Measurements from ENCODE around the gene HSPA2.
A peak's percentile ranks its signal among the peaks of the same experiment; 100 is the strongest.
"Not testable (repeated sequence)": the region's sequence is repeated elsewhere in the genome, so short reads cannot be mapped to it uniquely, and the experiment has no call there.

Gene HSPA2

DNA sequence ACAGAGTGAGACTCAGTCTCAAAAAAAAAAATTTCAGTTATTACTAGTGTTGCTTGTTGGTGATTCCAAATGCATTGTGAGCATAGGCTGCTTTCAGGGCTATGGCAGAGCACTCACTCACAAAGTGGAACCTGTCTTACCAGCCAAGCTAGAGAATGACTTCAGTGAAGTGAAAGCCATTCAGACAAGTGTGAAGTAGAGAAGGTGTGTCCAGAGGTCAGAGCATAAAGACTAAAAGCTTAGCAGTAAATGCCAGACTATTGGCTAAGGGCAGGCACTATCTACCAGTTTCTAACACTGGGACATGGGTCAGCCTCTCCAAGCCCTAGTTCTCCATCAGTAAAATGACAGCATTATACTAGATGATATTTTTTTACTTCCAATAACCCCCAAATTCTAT lies 21.9 kb downstream of the HSPA2 start:
- DNase-seq: no peak

DNA sequence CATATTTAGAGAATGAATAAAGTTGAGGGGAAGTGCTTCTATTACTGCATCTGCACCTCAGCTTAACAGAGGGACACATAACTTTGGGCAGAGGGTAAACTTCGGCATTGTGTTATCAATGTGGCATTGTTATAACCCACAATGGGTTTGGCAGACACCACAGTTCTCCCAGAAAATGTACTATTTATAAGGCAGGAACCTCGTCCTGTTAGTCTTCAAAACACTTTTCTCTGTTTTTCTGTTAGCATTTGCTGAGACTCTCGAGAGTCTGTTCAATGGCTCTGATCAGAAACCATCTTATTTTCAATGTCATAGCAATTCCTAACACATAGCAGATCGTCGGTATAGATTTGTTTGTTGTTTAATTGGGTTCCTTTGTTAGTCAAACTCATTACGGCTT lies 23.2 kb downstream of the HSPA2 start:
- no peak for DNase-seq

DNA sequence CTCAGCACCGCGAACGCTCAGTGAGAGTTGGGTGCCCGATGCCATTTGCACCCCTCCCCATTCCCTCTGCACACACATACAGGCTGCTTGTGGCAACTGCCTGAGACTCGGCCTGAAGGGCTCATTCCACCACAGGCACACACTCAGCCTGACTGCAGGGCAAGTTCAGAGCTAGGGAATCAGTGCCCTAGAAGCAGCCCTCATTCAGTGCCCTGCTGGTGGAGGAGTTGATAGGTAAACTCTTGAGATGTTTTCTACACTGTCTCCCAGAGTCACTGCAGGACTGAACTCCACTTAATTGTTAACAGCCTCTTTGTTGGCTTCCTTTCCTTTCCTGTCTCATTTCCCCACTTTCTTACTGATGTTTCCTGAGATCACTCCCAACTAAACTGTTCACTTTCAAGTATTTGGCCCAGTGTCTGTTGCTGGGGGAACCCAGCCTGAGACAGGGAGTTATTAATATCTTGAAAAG lies 26.1 kb downstream of the HSPA2 start:
- peak; percentile 64 for DNase-seq

DNA sequence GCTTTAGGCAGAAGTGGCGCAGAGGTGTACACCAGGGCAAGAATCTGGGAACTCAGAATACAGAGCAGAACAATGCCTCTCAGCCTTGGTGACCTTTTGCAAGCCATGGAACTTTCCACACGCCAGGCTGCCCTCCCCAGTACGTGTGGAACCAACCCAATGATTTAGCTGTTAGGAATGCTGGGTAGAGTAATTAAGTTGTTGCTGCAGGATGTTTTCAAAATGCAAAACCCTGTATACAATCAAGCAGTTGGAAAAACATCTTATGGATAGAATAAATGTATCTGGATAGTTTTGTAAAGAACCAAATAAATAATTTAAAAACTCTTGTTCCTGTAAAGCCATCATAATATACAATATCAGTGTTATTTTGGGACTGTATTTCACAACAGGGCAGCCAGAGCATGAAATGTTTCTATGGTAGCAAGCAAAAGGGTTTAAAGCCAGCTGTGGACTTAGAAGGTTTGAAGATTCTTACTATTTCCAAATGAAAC lies 28.6 kb downstream of the HSPA2 start:
- DNase-seq: peak; percentile 54

DNA sequence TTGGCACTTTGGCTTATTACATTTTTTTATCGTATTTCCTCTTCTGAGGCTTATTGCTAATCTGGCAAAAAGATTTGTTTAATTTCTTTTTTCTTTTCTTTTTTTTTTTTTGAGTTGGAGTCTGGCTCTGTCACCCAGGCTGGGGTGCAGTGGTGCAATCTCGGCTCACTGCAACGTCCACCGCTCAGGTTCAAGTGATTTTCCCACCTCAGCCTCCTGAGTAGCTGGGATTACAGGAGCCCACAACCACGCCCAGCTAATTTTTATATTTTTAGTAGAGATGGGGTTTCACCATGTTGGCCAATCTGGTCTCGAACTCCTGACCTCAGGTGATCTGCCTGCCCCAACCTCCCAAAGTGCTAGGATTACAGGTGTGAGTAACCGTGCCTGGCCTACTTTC lies 29.1 kb downstream of the HSPA2 start:
- not testable (repeated sequence) for DNase-seq

DNA sequence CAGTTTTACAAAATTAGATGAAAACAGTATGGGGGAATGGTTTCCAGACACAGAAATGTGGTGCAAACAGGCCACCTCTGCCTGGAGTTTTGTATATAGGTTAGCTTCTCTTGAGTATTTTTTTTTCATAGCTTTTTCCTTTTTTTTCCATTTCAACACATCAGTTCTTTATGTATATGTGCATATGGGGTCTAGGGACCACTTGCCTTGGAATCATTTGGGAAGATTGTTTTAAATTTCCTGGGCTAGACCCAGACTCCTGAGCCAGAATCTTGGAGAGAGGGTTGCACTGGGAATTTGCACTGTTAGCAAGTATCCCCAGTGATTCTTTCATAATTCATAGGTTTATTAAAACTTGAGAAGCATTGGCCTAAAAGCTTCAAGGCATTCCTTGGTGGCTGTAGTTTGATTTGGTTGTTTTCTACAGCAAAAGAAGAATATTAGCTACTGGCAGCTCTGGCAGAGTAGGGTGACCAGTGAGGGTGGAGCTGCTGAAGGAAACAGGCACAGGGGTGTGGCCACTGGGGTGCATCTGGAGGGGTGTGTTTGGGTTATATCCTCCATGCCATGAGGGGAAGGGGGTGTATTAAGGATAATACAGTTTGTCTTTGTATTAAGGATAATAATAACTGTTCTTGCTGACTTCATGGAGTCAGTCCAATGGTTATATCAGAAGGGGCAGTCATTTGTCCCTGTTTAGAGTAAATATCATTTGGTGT lies 32.0 kb downstream of the HSPA2 start:
- peak; percentile 33 for DNase-seq

DNA sequence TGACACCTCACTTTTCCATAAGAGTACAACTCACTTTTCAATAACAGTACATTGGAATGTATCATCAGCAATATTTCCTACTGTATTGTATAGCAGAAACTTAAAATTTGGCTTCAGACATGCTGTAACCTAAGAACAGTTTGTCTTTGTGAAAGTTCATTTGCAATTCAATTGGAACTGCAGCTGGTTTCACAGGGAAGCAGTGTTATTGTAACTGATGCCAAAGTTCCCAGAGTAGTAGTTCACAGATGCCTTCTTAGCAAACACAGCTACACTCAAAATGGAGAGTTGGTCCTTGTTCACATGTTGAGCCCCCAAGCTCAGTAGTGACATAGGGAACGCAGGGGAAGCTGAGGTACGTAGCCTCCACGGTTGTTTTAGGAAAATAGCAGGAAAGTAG lies 32.6 kb downstream of the HSPA2 start:
- peak; percentile 37 for DNase-seq

DNA sequence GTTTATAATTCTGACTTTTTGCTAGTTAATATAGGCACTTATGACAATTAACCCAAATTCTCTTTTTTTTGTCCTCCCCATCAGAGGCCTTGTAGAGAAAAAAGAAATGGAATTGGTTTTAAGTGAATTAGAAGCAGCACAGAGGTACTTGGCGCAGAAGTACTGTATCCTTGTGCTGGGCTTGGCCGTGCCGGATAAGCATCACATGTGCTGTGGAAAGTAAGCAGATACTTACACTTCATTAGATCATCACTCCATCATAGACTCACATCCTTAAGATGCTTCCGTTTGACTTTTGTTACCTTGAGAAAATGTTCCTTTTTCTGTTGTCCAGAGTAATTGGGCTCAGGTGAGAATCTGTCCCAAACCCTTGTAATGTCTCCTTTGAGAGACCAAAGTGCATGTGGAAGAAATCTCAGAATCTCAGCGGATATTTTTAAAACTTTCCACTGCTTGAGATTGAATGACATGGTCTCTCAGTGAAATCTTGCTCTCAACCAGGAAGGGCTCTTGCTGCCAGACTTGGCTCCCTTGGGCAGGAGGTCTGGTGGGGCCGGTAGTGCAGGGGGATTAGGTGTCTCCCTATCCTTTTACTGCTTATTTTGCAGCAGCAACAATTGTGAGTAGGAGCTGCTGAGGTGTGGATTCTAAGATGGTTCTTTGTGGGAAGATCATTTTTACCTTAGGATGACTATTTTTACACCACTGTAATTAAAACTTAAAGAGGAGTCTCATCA lies 34.0 kb downstream of the HSPA2 start:
- DNase-seq: peak; percentile 42

DNA sequence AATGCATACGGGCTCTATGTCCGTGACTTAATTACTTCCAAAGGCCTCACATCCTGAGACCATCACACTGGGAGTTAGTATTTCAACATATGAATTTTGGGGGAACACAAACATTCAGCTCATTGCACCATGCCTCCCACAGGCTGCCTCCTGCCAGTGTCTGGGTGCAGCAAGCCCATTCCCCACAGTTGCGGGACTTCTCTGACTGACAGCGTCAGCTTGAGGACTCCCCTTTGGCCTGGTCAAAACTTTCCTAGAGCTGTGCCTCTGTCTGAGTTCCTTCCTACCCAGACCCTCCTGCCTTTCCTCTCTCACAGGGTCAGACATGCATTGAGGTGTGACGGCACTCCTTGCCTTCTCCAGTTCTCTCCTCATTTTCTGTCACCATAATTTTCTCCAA lies 36.7 kb downstream of the HSPA2 start:
- DNase-seq: no peak

DNA sequence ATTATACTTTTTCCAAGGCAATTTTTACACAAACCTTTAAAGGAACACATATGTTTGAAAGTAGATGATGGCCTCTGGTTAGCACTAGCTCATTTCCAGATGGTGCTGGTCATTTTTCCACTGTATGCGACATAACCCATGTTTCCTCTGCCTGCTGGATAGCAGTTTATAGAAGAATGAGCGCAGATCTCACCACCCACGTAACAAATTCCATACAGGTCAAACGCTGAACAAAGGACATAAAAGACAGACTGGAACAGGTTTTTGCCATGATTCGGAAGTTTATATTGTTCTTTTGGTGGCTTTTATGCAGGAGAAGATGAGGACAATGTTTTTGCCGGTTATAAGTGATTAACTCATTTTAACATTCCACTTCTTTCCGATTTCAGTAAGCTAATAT lies 39.9 kb downstream of the HSPA2 start:
- peak; percentile 37 for DNase-seq

DNA sequence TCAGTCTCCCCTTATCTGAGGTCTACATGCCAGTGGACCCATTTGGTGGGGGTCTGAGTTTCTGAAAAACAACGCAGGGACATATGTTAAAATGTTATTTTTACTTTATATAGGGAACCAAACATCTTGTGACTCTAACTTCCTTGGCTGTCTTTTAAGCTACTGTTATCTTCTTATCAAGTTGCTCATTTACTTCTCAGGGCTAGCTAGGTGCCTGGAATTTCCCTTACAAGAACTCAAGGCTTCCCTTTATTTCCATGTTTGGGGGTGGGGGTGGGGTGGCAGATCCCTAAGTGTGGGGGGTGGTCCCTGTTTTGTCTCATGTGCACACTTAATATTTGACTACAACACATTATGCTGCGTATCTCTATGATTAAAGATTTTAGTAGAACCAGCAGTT lies 40.8 kb downstream of the HSPA2 start:
- no peak for DNase-seq

DNA sequence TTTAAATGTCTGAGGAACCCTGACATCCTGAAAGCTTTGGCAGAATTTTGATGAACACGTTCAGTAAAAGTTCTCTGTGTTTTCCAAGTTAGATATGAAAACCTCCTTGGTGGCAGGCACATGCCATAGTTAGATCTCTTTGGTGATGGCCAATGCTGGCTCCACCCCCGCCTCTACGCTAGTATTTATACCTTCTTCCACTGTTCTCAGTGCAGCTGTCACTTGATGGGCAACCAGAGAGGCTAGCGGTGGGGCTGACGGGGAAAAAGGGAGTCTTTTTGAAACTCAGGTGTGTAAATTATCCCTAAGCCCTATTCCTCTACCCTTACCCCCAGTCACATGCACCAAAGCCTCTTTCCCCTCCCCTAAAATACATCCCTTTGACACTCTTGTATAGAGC lies 41.3 kb downstream of the HSPA2 start:
- DNase-seq: no peak

DNA sequence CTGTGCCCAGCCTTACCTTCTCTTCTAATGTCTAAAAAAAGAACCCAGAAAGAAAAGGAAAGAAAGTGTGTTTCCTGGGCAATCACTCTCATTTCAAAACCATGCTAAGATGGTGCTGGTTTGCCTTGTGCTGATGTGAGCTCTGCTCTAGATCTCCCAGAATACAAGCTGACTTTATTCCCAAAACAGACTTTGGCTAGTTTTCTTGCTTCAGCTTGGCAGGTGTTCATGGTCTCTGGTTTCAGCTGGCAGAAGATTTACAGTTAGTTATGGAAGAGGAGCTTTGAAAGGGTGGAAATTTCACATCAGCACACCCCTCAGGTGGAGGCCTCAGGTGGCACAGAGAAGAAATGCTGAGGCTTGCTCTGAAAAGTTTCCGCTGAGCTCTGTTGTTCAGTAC lies 43.6 kb downstream of the HSPA2 start:
- peak; percentile 39 for DNase-seq

DNA sequence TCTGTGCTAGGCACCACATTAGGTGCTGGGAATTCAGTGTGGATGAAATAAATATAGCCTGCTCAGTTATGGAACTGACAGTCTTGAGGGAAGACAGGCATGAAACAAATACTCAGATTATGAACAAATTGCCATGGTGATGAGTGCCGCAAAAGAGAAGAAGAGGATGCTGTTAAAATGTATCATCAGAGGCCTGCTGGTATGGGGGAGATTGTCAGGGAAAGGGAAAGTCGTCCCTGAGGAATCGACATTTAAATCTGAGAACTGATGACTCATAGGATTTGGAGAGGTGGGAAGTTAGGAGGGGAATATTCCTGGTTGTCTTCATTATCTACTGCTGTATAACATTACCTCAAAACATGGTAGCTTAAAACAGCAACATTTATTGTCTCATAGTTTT lies 51.3 kb downstream of the HSPA2 start:
- DNase-seq: no peak

Data from femur (tissue), 1 donor.